GM12801 (cell line): ENCODE results near the gene C11orf58.

Source experiments
- TF ChIP-seq, protein P1 (sequence below): IDR thresholded peaks from one replicate; pipeline ENCODE4 v1.5.1; 2011; ENCODE audit warnings: control low read depth; ENCODE audit not compliant: insufficient read length; ENCODE audit errors: extremely low read depth

The C11orf58 gene

DNA sequence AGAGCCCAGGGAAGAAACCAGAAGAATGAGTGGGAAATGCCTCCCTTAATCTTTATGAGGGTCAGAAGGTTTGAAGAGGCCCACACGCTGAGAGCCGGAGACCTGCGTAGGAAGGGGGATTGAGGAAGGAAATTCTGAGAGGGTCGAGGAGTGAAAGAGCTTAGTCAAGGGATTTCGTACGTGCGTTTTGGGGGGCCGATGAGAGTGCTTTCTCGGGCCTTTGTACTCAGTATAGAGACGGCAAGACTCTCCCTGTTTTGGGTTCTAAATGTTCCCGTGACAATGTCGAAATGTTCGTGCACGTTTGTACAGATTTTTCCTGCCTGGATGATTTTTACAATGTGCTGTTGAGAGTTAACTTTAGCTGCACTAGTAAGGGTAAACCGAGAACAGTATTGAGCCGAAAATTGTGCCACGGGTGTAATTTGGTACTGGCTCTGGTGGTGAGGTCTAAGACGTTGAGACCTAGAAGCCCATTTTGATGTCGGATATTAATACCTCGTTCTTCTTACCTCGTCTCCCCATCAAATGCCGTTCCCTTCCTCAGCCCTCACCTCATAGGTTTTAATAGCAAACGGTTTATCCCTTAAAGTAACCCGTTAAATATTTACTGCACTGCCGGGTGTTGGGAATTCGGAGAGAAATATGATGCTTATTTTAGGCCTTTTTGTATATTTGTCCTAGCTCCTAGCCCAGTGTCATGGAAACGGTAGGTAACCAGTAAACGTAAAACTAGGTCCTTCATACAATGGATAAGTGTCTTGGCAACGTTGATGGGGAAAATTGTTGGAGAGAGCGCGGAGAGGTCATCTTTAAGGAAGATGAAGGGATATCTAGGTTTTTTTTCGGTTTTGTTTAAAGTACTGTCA, 734 bp downstream of the C11orf58 start:
- TF ChIP-seq, protein P1, sequence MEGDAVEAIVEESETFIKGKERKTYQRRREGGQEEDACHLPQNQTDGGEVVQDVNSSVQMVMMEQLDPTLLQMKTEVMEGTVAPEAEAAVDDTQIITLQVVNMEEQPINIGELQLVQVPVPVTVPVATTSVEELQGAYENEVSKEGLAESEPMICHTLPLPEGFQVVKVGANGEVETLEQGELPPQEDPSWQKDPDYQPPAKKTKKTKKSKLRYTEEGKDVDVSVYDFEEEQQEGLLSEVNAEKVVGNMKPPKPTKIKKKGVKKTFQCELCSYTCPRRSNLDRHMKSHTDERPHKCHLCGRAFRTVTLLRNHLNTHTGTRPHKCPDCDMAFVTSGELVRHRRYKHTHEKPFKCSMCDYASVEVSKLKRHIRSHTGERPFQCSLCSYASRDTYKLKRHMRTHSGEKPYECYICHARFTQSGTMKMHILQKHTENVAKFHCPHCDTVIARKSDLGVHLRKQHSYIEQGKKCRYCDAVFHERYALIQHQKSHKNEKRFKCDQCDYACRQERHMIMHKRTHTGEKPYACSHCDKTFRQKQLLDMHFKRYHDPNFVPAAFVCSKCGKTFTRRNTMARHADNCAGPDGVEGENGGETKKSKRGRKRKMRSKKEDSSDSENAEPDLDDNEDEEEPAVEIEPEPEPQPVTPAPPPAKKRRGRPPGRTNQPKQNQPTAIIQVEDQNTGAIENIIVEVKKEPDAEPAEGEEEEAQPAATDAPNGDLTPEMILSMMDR, result no peak

DNA sequence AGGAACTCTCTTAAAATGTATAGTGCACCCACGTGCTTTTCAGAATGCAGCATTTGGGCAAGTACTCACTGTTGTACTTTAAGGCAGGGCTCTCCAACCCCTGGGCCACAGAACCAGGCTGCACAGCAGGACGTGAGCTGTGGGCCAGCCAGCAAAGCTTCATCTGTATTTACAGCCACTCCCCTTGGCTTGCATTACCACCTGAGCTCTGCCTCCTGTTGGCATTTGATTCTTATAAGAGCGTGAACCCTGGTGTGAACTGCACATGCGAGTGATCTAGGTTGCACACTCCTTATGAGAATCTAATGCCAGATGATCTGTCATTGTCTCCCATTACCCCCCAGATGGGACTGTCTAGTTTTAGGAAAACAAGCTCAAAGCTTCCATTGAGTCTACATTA, 3.0 kb downstream of the C11orf58 start:
- TF ChIP-seq, protein P1, result no peak

DNA sequence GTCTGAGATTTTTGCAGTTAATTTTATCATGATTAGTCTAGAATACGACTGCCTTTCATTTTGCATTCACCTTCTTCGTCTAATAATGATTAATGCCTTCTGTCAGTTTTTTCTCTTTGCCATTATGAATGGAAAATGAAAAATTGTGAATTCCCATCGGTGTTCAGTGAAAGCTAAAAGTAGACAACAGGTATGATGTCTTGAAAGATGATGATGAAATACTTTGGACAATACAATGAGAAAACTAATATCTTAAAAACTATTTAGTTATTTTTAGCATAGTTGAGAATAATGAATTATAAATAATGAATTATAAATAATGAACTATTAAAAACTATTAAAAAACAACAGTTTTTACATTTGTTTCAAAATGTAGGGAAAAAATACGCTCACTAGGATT, 5.0 kb downstream of the C11orf58 start:
- TF ChIP-seq, protein P1, result no peak

DNA sequence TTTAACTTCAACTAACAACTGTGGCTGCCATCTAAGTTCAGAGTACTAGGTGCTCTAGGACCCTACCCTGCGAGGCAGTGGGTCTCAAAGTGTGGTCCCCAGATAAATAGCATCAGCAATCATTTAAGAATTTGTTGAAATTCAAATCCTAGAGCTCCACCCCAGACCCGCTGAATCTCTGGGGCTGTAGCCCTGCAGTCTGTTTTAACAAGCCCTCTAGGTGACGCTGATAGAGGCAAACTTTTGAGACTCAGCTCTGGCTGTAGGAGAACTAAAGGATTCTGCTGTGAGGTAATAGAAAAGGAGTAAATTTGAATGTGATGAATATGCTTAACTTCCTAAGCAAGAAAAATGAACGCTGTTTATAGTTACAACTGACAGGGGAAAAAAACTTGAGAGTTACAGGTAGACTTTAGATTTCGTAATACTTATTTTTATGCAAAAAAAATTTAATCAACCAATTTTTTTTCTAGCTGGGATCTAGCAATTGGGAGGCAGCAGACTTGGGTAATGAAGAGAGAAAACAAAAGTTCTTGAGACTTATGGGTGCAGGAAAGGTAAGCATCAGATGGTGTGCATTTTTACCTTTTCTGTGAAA, 5.8 kb downstream of the C11orf58 start:
- TF ChIP-seq, protein P1, result no peak

DNA sequence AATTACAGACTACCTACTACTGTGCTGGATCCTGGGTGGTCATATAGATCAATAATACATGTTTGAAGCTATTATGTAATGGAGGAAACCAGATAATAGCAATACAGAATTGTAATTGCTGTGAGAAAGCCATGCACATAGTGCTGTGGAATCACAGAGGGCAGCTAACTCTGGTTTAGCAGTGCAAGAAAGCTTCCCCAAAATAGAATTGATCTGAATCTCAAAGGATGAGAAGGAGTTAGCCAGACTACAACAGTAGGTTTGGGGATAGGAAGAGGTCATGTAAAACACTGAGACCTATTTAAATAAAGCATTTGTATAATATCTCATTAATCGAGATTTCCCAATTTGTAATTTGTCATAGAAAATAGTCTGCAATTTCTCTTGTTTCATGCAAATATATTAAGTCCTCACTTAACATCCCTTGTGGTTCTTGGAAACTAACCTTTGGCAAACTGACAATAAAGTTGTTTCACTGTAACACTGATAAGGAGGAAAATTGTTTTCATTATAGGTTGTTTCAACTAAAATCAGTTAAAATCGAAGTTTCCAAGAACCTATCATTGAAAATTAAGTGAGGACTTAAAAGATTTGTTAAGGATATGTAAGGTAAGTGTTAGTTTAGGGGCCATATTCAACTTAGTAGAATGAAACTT, 7.6 kb downstream of the C11orf58 start:
- TF ChIP-seq, protein P1, result no peak

DNA sequence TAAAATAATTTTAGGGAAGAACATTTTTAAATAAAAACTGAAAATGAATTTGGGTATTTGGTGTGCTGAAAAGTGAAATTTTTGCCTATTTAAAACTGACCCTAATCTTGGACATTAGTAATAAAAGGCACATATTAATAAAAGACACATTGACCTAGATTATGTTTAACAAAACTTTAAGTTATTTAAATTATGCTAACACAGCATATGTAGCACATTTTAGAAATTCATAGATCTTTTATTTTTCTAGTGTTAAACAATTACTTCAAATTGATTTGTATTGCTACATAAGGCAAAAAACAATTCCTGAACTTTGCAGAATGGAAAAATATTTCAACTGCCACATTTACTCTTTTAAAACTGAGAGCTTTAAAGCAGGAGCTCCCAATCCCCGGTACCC, 10.6 kb downstream of the C11orf58 start:
- TF ChIP-seq, protein P1, result no peak

DNA sequence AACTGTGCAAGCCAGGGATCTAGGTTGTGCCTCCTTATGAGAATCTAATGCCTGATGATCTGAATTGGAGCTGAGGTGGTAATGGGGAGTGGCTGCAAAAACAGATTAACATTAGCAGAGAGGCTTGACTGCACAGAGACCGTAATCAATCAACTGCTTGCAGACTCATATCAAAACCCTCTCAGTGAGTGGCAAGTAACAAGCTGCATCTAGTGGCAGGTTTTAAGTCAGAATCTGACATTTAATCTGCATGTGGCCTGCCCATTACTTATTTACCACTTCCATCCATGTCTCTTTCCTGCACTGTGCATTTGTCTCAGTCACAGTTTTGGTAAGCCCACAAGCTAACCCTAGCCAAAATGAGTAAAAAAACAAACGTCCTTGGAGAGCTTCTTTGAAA, 11.2 kb downstream of the C11orf58 start:
- TF ChIP-seq, protein P1, result no peak
